Measurements from ENCODE around the gene IQSEC1.

Gene IQSEC1

DNA sequence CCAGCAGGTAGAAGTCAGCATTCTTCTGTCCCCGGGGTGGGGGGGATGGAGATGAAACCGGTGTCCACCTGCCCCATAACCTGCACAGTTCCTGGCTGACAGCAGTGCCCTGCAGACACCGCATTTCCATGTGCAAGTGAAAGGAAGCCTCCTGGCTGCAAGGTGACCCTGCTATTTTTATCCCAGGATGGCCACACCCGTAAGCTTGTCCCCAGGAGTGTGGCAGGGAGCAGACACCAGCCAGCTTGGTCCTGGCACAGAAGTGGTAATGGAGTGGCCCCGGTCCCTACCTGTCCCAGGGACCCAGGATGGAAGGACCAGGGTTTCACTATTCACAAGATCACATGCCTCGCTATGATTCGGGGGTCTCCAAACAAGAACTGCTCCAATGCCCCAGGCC lies 146.6 kb downstream of the IQSEC1 start:
- TF ChIP-seq, protein P1, sequence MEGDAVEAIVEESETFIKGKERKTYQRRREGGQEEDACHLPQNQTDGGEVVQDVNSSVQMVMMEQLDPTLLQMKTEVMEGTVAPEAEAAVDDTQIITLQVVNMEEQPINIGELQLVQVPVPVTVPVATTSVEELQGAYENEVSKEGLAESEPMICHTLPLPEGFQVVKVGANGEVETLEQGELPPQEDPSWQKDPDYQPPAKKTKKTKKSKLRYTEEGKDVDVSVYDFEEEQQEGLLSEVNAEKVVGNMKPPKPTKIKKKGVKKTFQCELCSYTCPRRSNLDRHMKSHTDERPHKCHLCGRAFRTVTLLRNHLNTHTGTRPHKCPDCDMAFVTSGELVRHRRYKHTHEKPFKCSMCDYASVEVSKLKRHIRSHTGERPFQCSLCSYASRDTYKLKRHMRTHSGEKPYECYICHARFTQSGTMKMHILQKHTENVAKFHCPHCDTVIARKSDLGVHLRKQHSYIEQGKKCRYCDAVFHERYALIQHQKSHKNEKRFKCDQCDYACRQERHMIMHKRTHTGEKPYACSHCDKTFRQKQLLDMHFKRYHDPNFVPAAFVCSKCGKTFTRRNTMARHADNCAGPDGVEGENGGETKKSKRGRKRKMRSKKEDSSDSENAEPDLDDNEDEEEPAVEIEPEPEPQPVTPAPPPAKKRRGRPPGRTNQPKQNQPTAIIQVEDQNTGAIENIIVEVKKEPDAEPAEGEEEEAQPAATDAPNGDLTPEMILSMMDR (IDR thresholded peaks at IDR 0.05), result no peak
- no peak for DNase-seq

DNA sequence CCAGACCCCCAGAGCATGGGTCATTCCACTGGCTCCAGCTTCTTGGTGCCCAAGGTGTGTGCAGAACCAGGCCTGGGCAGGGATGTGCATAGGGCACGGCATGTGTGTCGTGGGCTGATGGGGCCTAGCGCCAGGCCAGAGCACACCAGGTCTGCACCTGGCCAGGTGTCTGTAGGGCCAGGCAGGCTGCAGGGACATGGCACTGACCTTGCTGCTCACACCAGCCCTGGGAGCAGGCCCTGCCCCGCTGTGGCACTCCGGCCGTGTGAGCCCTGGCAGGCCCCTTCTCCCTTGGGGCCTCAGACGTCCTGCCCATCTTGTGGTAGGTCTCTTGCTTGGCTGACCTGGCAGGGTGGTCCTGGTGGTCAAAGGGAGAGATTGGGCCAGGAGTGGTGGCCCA lies 147.6 kb downstream of the IQSEC1 start:
- H3K4me1 Mint-ChIP-seq, result no peaks in the 10 kb centered on the region
- TF ChIP-seq, protein P1 (IDR thresholded peaks at IDR 0.05), result no peak
- peaks cover 10% of the 10 kb centered on the region for H3K36me3 Mint-ChIP-seq (ENCODE audit: low read depth)
- H3K27ac Mint-ChIP-seq, result no peak overlapping the region
- H3K9me3 Mint-ChIP-seq, result no peaks in the 10 kb centered on the region
- no peak overlapping the region for H3K4me3 Mint-ChIP-seq
- DNase-seq, result no peak
- H3K27me3 Mint-ChIP-seq (ENCODE audit: low read depth, poor library complexity), result peaks cover 4% of the 10 kb centered on the region

More for the DNA sequence above, 146.6 kb downstream of the IQSEC1 start:
- peaks cover 4% of the 10 kb centered on the region for H3K27me3 Mint-ChIP-seq (ENCODE audit: low read depth, poor library complexity)
- H3K27ac Mint-ChIP-seq, result no peak overlapping the region
- no peaks in the 10 kb centered on the region for H3K4me1 Mint-ChIP-seq
- H3K4me3 Mint-ChIP-seq, result no peak overlapping the region
- peaks cover 6% of the 10 kb centered on the region for H3K36me3 Mint-ChIP-seq (ENCODE audit: low read depth)
- no peaks in the 10 kb centered on the region for H3K9me3 Mint-ChIP-seq

DNA sequence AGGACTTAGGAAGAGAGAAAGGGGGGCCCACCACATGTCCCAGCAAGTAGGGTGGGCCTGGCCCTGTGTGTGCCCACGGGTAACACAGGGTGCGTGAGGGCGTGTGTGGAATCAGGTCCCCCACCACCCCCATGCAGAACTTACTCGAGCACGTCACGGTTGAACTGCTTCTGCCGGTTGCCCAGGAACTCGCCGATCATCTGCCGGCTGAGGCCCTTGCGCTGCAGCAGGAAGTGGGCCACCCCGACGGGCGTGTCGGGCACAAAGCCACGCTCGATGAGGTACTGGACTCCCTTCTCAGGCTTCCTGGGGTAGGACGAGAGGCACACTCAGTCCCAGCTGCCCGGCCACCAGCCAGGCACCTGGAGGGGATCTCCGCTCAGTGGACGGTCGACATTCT lies 148.8 kb downstream of the IQSEC1 start:
- H3K27ac Mint-ChIP-seq, result no peak overlapping the region
- DNase-seq, result no peak
- H3K9me3 Mint-ChIP-seq, result no peaks in the 10 kb centered on the region
- peaks cover 4% of the 10 kb centered on the region for H3K27me3 Mint-ChIP-seq (ENCODE audit: low read depth, poor library complexity)
- H3K36me3 Mint-ChIP-seq (ENCODE audit: low read depth), result peaks cover 10% of the 10 kb centered on the region
- no peak overlapping the region for H3K4me3 Mint-ChIP-seq
- H3K4me1 Mint-ChIP-seq, result no peaks in the 10 kb centered on the region
- TF ChIP-seq, protein P1 (IDR thresholded peaks at IDR 0.05), result no peak

DNA sequence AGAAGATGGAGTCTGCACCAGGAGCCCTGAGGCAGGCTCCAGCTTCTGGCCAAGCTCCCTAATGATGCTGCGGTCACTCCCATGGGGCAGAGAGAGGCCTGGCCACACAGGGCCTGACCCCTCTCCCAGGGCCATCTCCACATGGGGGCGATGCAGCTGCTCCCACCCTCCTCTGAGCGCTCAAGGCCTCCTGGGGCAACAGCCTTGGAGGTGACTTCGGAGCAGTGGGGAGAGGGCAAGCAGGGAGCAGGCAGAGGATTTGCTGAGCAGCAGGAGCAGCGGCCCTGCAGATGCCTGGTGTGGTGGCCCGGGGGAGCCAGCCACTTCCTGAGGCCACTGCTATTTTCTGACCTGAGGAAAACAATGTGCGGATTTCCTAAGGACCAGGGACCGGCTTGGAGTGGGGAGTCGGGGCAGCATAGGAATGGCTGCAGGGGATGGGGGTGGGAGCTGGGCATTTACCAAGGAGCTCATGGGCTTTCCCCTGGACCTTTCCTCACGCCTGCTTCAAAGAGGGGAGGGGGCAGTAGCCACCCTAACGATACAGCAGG lies 150.3 kb downstream of the IQSEC1 start:
- Mint-ChIP-seq H3K4me1 (no peaks in the 10 kb centered on the region), H3K27me3 (ENCODE audit: low read depth, poor library complexity) (peaks cover 4% of the 10 kb centered on the region), H3K9me3 (no peaks in the 10 kb centered on the region), H3K27ac (no peak overlapping the region), H3K36me3 (ENCODE audit: low read depth) (peaks cover 10% of the 10 kb centered on the region), H3K4me3 (no peak overlapping the region)
- no peak for DNase-seq
- TF ChIP-seq, protein P1 (IDR thresholded peaks at IDR 0.05), result no peak

DNA sequence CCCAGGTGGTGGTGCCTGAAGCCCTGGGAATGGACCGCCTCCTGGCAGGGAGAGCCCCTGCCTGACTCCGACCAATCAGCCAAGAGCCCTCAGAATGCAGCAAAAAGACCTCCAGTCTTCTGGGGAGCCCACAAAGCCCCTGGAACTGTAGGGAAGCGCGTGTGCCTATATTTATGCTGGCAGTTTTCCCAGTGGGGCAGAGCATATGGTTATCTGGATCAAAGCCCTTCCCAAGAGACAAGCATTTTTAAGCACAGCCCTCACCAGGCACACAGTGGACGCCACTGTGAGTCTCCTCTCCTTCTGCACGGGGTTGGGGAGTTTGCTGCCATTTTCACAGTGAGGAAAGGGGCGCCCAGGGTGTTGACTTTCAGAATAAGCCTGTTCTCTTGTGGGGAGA lies 150.9 kb downstream of the IQSEC1 start:
- H3K4me3 Mint-ChIP-seq, result no peak overlapping the region

GRCh38 chr3:12921736-12922135 lies 151.5 kb downstream of the IQSEC1 start:
- no peaks in the 10 kb centered on the region for H3K27me3 Mint-ChIP-seq (ENCODE audit: low read depth, poor library complexity)
- no peak overlapping the region for H3K27ac Mint-ChIP-seq
- no peaks in the 10 kb centered on the region for H3K4me1 Mint-ChIP-seq
- TF ChIP-seq, protein P1 (IDR thresholded peaks at IDR 0.05), result no peak
- no peak for DNase-seq
- no peak overlapping the region for H3K4me3 Mint-ChIP-seq
- H3K9me3 Mint-ChIP-seq, result no peaks in the 10 kb centered on the region
- H3K36me3 Mint-ChIP-seq (ENCODE audit: low read depth), result peaks cover 10% of the 10 kb centered on the region

More for the DNA sequence above, 150.9 kb downstream of the IQSEC1 start:
- Mint-ChIP-seq H3K27me3 (ENCODE audit: low read depth, poor library complexity) (no peaks in the 10 kb centered on the region), H3K27ac (no peak overlapping the region), H3K36me3 (ENCODE audit: low read depth) (peaks cover 10% of the 10 kb centered on the region), H3K9me3 (no peaks in the 10 kb centered on the region), H3K4me1 (no peaks in the 10 kb centered on the region)
- DNase-seq, result no peak
- TF ChIP-seq, protein P1 (IDR thresholded peaks at IDR 0.05), result no peak

Measured in nephron progenitor cell (in vitro differentiated cells).